Lower leg skin (tissue), 3 donors: ENCODE data around the gene SH3RF1.

Source experiments
- POLR2A ChIP-seq, 2 donors: fragments of 450-650 bp; IDR thresholded peaks; one replicate each; pipeline ENCODE4 v1.6.1; 2016 to 2017; ENCODE audit warnings: antibody characterized with exemption in 2 of 2, mild to moderate bottlenecking in 1 of 2, moderate library complexity in 1 of 2
- TF ChIP-seq, protein P1 (sequence below), 3 donors: fragments of 450-650 bp; IDR thresholded peaks; one replicate each; pipeline ENCODE4 v1.5.1; 2016; ENCODE audit warnings: antibody characterized with exemption in 3 of 3, mild to moderate bottlenecking in 3 of 3, moderate library complexity in 2 of 3

DNA sequence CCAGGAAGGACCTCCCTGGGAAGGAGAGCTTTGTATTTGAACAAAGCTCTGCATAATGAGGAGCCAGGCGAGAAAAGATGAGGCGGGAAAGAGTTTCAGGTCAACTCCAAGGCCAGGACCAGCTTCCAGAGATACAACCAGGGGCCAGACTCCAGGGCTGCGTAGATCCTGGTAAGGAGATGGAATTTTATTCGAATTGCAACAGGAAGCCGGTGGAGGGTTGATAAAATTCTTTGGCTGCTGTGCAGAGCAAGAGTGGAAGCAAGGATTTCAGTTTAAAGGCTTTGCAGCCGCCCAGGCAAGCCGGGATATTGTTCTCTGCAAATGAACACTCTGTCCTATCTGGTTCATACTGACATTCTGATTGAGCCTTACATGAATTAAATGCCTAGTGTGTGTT is 220.5 kb downstream of the SH3RF1 start:
- TF ChIP-seq, protein P1, sequence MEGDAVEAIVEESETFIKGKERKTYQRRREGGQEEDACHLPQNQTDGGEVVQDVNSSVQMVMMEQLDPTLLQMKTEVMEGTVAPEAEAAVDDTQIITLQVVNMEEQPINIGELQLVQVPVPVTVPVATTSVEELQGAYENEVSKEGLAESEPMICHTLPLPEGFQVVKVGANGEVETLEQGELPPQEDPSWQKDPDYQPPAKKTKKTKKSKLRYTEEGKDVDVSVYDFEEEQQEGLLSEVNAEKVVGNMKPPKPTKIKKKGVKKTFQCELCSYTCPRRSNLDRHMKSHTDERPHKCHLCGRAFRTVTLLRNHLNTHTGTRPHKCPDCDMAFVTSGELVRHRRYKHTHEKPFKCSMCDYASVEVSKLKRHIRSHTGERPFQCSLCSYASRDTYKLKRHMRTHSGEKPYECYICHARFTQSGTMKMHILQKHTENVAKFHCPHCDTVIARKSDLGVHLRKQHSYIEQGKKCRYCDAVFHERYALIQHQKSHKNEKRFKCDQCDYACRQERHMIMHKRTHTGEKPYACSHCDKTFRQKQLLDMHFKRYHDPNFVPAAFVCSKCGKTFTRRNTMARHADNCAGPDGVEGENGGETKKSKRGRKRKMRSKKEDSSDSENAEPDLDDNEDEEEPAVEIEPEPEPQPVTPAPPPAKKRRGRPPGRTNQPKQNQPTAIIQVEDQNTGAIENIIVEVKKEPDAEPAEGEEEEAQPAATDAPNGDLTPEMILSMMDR (IDR thresholded peaks at IDR 0.05) = no peak
- no peak for TF ChIP-seq POLR2A (IDR thresholded peaks at IDR 0.05)
